Retinal pigment epithelial cell (primary cell): ENCODE measurements around the gene IGF2BP3.
"Not testable (repeated sequence)": the region's sequence is repeated elsewhere in the genome, so short reads cannot be mapped to it uniquely, and the experiment has no call there.

Experiments
- DNase-seq: peaks from one replicate; pipeline ENCODE4 v3.0.0-alpha.2; 2010; ENCODE audit warnings: low read depth
- H3K4me3 ChIP-seq: 2 replicates; pipeline ENCODE4 v1.5.1; 2011; ENCODE audit warnings: mild to moderate bottlenecking, low read length, control low read depth, moderate library complexity
- TF ChIP-seq, protein P1 (sequence below): conservative IDR thresholded peaks from 2 replicates; pipeline ENCODE4 v1.5.1; 2011; ENCODE audit warnings: low read depth, low read length, control low read depth, inconsistent platforms

IGF2BP3 gene

DNA sequence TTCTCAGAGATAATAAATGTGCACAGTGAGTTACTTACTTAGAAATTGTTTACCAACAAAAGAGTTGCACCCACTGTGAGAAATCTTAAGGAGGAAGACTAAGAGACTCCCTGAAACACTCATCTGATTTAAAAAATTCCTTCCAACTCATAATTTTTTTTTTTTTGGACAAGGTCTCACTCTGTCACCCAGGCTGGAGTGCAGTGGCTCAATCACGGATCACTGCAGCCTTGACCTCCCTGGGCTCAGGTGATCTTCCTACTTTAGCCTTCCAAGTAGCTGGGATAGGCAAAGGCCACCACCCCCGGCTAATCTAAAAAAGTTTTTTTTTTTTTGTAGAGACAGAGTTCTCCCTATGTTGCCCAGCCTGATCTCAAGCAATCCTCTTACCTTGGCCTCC is 135.2 kb downstream of the IGF2BP3 start:
- no peak for DNase-seq
- TF ChIP-seq, protein P1, sequence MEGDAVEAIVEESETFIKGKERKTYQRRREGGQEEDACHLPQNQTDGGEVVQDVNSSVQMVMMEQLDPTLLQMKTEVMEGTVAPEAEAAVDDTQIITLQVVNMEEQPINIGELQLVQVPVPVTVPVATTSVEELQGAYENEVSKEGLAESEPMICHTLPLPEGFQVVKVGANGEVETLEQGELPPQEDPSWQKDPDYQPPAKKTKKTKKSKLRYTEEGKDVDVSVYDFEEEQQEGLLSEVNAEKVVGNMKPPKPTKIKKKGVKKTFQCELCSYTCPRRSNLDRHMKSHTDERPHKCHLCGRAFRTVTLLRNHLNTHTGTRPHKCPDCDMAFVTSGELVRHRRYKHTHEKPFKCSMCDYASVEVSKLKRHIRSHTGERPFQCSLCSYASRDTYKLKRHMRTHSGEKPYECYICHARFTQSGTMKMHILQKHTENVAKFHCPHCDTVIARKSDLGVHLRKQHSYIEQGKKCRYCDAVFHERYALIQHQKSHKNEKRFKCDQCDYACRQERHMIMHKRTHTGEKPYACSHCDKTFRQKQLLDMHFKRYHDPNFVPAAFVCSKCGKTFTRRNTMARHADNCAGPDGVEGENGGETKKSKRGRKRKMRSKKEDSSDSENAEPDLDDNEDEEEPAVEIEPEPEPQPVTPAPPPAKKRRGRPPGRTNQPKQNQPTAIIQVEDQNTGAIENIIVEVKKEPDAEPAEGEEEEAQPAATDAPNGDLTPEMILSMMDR = no peak
- no peak overlapping the region for H3K4me3 ChIP-seq

DNA sequence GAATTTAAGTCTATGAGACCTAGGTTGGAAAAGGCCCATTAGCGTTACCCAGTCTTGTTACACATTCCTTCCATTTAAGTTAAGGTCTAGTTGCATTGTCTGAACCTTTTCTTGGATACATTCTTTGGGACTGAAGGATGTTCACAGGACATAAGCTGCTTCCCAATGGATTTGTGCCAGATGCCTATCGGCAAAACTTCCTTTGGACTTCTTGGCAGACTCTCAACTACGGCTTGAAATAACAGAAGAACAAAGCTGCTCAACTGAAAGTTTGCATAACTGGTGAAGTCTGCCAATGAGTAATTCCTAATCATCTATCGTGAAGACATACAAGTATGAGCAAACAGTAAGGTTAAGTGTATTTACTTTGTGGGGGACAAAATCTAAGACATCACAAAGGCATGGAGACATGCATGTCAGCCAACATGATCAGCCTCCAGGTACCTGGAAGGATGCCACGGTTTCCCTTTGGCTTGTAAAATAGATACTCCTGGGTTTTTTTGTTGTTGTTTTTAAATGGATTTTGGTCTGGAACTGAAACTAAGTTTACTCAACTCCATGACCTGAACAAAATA is 135.7 kb downstream of the IGF2BP3 start:
- TF ChIP-seq, protein P1 = no peak
- DNase-seq = peak; percentile 72
- no peak overlapping the region for H3K4me3 ChIP-seq

DNA sequence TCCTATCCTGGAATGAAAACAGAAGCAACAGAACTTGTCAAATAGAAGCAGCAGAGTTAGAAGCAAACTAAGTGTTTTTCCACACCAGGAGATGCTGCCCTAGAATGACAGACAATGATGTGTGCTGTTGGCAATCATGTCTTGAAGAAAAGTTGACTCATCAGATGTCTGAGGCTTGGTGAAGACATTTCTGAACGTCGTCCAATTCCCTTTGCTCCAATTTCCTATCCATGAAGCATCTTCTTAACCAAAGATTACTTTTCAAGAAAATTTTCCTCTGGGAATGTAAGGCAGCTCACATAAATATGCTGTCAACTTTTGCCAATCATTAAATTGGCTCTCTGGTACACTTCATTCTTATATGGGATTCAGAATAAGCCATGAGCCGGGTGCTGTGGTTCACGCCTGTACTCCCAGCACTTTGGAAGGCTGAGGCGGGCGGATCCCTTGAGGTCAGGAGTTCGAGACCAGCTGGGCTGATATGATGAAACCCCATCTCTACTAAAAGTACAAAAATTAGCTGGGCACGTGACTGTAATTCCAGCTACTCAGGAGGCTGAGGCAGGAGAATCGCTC is 136.5 kb downstream of the IGF2BP3 start:
- no peak overlapping the region for H3K4me3 ChIP-seq
- DNase-seq = no peak
- TF ChIP-seq, protein P1 = no peak

DNA sequence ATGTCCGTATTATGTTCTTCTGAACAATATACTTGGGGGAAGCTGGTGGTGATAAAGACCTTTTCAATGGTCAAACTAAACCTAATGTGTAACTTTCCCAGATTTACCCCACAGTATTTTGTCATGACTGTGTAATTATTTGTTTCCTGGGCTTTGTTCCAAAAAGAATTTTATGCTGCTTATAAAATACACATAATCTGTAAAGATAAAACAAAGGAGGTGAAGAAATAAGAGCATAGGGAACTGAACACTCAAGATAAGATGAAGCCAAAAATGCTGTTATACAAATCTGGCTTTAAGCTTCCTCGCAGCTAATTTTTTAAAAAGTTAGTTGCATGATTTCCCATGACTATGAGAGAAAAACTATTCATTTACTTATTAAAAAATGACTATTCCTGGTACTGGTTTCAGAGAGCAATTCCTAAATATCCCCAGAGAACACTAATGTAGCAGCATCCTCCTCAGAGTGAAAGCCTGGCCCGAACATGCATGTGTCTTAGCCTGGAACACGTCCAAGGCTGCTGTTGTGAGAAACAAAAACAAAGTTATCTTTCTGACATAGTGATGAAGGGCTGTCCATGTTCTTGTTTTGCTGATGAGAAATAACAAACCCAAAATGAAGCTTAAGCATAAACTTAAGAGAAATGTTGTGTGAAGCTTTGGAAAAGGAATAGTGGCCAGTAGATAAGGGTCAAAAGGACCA is 137.2 kb downstream of the IGF2BP3 start:
- H3K4me3 ChIP-seq = no peak overlapping the region
- no peak for DNase-seq
- TF ChIP-seq, protein P1 = no peak

DNA sequence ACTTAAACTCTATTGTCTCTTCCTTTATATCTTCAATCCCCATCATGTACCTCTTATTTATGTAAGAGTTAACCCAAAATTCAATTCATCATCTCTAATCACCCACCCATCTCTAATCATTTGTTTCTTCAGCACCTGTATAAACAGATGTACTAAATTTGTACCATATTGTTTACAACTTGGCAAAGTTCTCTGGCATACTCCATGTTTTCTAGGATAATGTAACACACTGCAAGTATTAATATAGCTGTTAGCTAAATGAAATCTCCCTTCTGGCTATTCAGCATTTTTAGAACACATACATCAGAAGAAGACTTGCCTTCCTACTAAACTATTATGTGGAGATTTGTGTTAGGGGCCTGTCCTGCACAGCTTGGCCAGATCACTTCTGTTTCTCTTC is 138.1 kb downstream of the IGF2BP3 start:
- no peak overlapping the region for H3K4me3 ChIP-seq
- no peak for DNase-seq
- TF ChIP-seq, protein P1 = no peak

DNA sequence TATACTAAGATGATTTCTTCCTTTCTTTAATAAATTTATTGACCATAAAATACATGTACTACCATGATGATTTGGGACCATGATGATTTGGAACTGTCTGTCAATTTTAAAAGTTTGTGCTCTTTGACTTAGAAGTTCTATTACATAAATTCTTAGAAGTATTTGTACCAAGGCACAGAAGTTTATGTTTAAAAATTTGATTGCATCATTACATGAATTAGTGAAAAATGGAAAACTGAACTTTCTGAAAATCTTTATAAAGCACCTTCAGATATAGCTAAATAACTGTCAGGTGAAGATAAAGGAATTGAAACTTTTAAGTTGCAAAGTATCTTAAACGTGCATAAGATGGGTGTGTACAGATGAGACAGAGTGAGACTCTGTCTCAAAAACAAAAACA is 139.2 kb downstream of the IGF2BP3 start:
- no peak overlapping the region for H3K4me3 ChIP-seq
- TF ChIP-seq, protein P1 = no peak
- DNase-seq = no peak

DNA sequence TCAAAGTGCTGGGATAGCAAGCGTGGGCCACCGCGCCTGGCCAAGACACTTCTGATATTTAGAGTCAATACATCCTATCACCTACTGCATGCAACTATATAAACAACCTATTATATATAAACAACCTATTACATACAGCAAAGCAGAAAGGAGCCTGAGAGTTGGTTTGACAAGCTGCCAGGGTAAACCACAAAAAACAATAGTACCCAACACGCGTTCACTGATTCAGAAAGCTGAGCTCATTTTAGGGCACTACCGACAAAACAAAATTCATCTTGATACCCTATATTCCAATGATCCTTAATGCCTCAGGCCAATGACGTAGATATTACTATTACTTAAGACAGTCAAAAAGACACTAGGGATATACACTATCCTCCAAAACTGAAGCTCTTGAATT is 154.9 kb downstream of the IGF2BP3 start:
- DNase-seq = no peak
- H3K4me3 ChIP-seq = no peak overlapping the region
- TF ChIP-seq, protein P1 = no peak

DNA sequence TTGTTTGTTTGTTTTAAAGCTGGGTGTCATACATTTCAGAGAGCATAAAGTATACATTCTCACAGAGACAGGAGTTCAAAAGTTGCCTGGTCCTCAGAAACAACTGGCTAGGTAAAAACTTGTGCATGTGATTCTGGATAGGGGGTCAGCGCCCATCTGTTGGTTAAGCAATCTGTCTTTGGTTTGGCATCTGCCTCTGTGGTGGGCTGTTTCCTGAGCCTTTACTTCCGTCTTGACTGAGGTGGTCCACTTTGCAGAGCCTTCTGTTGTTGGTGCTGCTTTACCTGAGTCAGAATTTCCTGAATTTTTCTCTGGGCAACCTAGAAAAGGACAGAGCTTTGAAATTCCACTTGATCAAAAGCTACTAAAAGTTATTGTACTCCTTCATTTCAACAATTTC is 158.2 kb downstream of the IGF2BP3 start:
- not testable (repeated sequence) for DNase-seq, H3K4me3 ChIP-seq
